Measurements from ENCODE around the gene RIN2. TPM values are rescaled to one million over a fixed set of nuclear protein-coding genes. Genes with fewer than 3 reads are reported as not detected.

The RIN2 gene
- total RNA-seq, 1 donor: 61.1 TPM

- TF ChIP-seq CTCF (IDR thresholded peaks at IDR 0.05; ENCODE audit: insufficient read depth, low read length): no peak
- H3K4me3 ChIP-seq (ENCODE audit: low read depth, low read length): no peak overlapping the region
- DNase-seq (ENCODE audit: low read depth): no peak
Measured at GRCh38 chr20:19742974-19743639, 15.0 kb upstream of the RIN2 start.

- H3K4me3 ChIP-seq (ENCODE audit: low read depth, low read length): no peak overlapping the region
- TF ChIP-seq CTCF (IDR thresholded peaks at IDR 0.05; ENCODE audit: insufficient read depth, low read length): no peak
- DNase-seq (ENCODE audit: low read depth): no peak
Measured at GRCh38 chr20:19743640-19743995, 14.4 kb upstream of the RIN2 start.

- no peak for DNase-seq (ENCODE audit: low read depth)
- TF ChIP-seq CTCF (IDR thresholded peaks at IDR 0.05; ENCODE audit: insufficient read depth, low read length): no peak
- no peak overlapping the region for H3K4me3 ChIP-seq (ENCODE audit: low read depth, low read length)
Measured at GRCh38 chr20:19745106-19745505, 13.0 kb upstream of the RIN2 start.

- no peak overlapping the region for H3K4me3 ChIP-seq (ENCODE audit: low read depth, low read length)
- DNase-seq (ENCODE audit: low read depth): no peak
- TF ChIP-seq CTCF (IDR thresholded peaks at IDR 0.05; ENCODE audit: insufficient read depth, low read length): no peak
Measured at GRCh38 chr20:19745584-19745983, 12.5 kb upstream of the RIN2 start.

GRCh38 chr20:19746396-19746795 is 11.7 kb upstream of the RIN2 start:
- no peak for DNase-seq (ENCODE audit: low read depth)
- TF ChIP-seq CTCF (IDR thresholded peaks at IDR 0.05; ENCODE audit: insufficient read depth, low read length): no peak
- H3K4me3 ChIP-seq (ENCODE audit: low read depth, low read length): no peak overlapping the region

- no peak for TF ChIP-seq CTCF (IDR thresholded peaks at IDR 0.05; ENCODE audit: insufficient read depth, low read length)
- DNase-seq (ENCODE audit: low read depth): no peak
- H3K4me3 ChIP-seq (ENCODE audit: low read depth, low read length): no peak overlapping the region
Measured at GRCh38 chr20:19747903-19748302, 10.2 kb upstream of the RIN2 start.

GRCh38 chr20:19748681-19749080 is 9.4 kb upstream of the RIN2 start:
- DNase-seq (ENCODE audit: low read depth): no peak
- no peak overlapping the region for H3K4me3 ChIP-seq (ENCODE audit: low read depth, low read length)
- no peak for TF ChIP-seq CTCF (IDR thresholded peaks at IDR 0.05; ENCODE audit: insufficient read depth, low read length)

Measured in fibroblast of the aortic adventitia (primary cell).